ENCODE results near the gene CTPS2.
"Not testable (repeated sequence)": the region's sequence is repeated elsewhere in the genome, so short reads cannot be mapped to it uniquely, and the experiment has no call there.

The CTPS2 gene

DNA sequence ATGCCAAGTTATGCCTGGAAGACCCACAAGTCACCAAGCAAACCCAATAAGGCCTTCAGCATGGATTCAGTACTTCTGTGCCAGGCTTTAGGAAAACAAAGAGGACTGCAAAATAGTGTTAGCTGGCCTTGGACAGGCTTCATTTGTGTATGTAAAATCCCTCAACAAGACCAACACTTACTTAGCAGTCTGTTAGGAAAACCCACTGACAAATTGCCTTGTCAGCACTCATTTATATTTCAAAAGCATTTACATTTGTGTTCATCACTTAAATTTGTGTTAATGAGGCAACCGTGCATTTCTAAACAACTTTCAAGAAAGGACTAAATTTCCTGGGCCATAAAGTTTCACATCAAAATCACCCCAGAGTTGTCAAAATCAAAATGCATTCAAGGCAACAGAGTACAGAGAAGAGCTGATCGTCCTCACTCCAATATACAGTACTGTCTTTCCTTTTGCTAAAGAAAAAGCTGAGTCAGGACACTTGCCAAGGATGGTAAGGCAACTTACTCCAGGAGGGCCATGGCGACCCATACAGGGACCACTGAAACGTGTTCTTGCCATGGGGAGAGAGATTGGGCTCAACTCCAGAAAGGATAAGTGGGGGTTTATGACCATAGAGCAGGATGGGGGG lies 61.0 kb downstream of the CTPS2 start:
- DNase-seq = no peak

DNA sequence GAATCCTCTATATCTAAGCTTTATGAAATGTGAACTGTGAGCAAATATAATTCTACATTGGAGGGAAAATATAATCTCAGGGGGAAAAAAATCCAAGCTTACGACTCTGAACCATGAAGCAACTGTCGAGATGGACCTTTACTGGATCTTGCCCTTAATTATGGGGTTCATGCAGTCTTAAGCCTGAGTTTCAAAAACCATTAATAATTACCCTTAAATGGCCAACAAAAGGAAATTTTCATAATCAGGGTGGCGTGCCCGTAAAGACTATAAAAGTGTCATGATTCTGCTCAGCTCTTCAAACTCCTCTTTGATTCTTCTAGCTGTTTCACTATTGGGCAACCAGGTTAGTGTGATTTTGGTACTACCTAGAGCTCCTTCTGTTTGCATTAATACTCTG lies 62.6 kb downstream of the CTPS2 start, which contains the start of gene S100G:
Gene S100G (plus strand): TSS at position 301 of the 400 bp plus-strand sequence. CDS start 849 bp downstream, outside the sequence.
- DNase-seq = no peak

DNA sequence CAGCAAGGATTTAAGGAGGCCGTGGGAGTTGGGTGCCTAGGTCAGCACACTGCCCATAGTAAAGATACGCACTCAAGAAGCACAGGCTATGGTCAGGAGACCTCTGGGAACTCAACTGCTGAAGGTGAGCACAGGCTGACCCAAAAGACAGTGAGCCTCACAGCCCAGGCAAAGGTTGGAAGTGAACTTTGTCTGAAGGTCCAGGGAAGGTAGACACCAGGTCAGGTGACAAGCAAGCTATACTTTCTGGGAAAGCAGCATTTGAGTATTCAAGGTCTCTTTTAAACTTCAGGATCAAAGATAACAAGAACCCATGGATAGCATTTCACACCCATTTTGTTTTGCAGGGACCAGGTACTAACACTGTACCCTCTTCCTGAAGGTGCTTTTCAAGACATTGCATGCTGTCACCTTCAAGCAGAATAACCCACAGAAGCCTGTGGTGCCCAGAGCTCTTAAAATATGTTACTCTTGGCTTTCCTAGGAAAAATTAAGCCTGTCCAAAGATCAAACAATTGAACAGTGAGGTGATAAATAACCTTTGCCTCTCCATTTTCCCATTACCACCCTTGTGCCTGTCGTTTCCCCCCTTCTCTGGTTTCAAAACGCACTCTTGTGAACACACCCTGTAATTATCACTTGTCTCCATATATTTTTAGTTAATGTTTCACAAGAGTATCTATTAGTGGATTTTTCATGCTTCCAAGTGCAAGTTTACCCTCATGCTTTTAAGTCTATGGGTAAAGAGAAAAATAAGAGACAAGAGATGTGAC lies 65.9 kb downstream of the CTPS2 start:
- no peak for DNase-seq

DNA sequence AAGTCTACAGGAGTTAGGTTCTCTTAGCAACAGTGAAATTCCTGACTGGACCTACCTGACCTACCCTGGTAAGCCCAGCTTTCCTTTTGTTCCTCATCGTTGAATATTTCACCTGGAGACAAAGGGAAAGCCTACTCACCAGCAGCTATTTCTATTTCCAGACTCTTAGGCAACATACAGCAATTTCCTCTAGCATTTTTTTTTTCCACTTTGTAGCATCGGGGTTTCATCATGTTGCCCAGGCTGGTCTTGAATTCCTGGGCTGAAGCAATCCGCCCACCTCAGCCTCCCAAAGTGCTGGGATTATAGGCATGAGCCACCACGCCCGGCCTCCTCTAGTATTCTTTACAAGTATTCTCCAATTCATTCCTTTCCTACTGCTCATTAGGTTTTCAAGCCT lies 69.3 kb downstream of the CTPS2 start:
- DNase-seq = no peak

DNA sequence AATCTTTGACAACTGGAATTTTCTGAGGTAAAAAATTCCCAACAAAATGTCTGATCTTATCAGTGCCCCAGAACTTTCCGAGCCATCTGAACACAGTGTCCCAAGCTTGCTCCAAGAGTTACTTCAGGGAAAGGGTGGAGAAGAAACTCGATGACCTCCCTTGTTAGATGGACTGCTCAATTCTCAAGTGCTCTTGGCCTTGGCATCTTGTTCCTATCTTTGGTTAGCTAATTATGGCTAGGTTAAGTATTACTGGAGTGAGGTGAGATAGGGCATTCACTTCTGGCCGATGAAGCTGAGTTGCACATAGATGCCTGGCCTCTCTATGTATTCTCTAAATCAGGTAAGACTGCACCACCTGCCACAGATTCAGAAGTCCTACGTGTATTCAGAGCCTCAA lies 71.6 kb downstream of the CTPS2 start:
- no peak for DNase-seq

DNA sequence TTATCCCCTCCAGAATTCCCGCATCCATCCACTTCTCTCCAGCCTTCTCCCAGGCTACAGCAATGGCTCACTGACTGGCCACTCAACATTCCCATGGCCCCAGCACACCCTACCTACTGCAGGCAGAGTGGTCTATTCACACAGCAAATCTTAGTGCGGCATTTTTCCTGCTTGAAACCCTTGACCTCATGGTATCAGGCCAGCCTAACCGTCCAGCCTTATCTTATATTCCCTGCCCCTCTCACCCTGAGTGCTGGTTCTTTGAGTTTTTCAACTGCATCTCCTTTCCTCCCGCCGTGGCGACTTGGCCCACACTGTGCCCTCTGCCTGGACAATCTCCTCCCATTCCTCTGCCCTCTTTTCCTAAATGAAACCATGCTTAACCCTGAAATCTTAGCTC lies 72.5 kb downstream of the CTPS2 start:
- DNase-seq = no peak

DNA sequence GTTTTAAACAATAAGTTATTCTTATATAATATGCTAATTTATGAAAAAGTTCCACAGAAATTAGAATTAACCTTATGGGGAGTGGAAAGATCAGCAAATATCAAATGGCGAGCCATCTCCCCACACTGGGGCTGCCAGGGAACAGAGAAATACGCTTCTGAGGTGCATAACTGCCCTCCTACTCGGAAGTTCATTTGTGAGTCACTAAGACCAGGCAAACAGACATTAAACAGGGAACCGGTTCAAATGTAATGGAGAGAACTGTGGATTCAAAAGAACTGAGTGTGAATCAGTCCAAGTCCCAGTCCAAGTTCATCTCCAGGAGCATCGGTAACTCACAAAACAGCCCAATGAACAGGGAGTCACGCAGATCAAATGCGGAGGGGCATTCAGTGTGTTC lies 73.9 kb downstream of the CTPS2 start:
- DNase-seq = no peak

DNA sequence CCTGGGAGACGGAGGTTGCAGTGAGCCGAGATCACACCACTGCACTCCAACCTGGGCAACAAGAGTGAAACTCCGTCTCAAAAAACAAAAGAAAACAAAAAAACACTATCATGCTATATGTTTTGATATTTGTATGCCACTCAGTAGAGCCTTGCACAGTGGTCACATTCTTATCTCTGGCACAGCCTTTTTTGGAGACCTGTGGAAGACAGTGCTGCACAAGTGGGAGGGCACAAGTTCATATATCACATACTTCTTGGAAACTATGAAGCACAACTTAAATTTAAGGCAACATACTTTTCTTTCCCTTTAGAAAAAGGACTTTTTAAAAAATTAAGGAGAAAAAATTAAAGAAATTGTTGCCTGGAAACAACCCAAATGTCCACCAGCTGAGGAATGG lies 76.9 kb downstream of the CTPS2 start:
- no peak for DNase-seq

DNA sequence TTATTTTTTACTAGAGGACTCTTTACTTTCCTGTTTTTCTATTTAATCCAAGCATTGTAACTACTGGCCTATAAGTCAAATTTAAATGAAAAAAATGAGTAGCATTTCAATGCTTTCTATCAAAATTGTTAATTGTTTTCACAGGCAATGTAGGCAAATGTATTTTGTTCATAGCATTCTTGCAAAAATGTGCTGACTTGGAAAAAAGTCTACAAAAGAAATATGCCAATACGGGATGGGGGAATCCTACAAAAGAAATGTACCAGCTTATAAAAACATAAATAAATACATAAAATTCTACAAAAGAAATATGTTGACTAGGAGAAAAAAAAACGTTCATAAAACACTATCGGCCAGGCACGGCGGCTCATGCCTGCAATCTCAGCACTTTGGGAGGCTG lies 77.4 kb downstream of the CTPS2 start:
- no peak for DNase-seq

DNA sequence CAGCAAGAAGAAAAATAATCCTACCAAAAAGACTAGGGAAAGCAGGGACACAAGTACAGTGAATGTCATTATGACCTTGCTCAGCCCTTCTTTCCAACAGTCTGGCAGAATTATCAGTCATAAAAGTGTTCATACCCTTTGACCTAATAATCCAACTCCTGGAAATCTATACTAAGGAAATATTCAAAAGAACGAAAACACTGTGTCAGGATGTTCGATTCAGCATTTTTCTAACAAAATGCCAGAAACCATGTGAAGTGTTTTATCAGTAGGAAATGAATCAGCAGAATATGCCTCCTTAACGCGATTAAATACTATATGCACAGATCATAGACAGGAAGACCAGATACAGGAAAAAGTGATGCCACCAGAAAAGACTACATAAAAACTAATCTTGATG lies 78.7 kb downstream of the CTPS2 start:
- DNase-seq = no peak

DNA sequence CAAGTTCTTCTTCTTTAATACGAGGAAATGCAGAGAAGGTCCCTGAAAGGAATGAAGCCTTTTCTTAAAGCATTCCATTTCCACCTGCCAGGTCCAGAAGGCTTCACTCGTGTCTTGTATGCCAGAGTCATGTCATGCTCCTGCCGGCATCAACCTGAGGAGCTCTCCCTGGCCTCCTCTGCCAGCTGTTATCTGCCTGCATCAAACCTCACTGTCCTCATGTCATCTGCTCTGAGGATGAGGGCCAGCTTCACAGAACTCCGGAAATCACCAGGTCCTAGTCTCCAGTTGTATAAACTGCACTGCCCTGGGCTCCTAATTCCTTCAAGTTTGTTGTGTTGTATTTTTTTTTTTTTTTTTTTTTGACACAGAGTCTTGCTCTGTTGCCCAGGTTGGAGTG lies 82.6 kb downstream of the CTPS2 start:
- no peak for DNase-seq

DNA sequence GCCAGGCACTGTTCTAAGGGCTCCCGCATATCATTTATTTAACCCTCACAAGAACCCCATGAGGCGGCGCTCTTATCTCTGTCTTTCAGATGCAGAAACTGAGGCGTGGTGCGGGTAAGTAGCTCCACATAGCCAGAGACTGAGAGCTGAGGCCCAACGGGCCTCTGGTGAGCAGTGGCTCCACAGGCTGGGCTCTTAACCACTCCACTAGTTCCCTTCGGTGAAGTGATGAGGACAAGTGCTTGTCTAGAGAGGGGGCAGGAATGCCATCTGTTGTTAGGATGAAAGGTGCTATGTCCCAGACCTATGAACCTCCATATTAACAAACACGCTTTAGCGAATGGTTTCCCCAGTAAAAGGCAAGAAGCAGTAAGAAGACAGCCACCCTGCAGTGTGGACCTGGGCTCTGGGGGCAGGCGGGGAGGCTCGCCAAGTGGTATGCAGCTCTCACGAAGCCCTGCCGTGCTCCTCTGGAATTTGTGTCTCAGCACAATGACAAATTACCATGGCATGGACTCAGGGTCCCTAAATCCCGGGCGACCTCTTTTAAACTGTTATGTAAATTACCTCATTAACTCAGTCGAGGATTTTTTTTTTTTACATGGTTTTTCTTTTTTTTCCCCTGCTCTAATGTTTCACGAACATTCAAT lies 83.4 kb downstream of the CTPS2 start:
- DNase-seq = peak; percentile 23

DNA sequence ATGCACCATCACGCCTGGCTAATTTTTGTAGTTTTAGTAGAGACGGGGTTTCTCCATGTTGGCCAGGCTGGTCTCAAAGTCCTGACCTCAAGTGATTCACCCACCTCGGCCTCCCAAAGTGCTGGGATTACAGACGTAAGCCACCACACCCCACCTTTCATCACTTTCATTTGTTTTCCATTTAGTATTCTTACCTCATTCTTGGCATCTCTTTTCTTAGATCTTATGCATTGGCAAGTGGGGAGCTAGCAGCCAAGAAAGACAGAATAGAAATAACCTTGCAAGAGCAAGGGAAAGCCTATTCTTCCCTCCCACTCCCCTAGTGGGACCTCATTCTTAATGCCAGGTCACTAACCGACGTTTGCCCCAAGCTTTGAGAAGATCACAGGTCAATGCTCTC lies 84.0 kb downstream of the CTPS2 start:
- not testable (repeated sequence) for DNase-seq

DNA sequence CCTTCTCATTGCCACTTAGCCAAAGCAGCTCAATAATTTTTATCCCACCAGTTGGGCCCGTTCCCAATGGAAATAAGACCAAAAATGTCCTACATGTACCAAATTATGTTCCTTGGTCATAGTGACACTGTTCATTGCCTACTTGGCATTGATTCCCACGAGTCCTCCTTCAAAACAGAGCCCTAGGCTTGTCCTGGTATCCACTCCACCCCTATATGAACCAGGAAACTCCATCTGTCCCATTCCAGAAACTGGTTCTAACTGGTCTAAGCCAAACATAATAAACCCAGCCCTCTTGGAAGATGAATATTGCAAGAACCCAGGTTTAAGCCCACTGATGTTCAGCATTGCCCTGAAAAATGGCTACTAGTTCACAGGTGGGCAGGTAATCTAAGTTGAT lies 93.4 kb downstream of the CTPS2 start:
- DNase-seq = no peak

DNA sequence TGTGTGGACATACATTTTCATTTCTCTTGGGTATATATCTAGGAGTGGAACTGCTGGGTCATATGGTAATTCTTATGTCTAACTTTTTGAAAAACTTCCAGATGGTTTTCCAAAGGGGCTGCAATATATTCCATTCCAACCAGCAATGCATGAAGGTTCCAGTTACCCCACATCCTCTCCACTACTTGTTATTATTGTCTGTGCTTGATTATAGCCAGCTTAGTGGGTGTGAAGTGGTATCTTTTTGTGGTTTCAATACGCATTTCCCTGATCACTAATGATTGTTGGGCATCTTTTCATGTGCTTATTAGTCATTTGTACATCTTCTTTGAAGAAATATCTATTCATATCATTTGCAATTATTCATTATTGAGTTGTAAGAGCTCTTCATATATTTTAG lies 94.0 kb downstream of the CTPS2 start:
- DNase-seq = no peak

DNA sequence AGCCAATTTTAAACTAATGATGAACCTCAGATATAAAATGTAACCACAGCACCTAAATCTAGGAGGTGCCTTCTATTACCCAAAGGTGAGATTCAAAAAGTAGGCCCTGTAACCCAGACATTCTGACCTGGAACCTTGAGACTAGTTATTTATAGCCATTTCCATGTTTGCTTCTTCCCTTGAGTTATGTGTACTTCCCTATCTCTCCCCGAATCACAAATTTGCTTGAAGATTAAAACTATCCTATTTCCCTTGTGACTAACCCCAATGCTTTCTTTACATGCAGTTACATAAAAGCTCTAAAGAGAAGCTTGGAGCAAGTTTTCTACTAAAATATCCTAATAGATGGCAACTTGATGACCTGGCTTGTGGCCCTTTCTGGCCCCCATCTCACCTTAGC lies 95.1 kb downstream of the CTPS2 start:
- DNase-seq = no peak

DNA sequence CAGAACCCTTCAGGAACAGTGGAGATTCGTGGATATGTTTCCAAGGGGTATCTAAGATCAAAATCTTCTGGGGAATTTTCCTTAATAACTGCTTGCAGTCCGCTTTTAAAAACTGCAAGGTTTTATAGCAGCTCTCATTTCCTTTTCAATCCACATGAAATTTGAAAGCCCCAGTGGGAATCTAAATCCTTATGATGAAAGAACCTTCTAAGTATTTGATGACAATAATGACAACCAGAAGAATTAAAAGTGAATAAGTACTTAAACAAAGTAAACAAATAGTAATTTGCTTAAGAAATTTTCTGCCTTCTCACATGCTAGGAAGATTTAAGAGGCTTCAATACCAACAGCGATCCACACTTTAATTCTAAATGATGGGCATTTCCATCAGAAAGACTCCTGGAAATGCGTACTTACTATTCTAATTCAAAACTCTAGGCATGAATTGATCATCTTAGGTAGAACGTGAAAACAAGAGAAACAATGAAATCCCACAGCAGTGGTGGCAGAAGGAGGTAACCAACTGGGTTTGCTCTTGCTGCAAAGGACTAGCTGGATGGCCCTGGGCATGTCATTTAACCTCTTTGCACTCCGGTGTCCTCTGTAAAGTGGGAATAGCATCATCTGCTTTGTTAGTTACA lies 100.1 kb downstream of the CTPS2 start:
- DNase-seq = no peak

DNA sequence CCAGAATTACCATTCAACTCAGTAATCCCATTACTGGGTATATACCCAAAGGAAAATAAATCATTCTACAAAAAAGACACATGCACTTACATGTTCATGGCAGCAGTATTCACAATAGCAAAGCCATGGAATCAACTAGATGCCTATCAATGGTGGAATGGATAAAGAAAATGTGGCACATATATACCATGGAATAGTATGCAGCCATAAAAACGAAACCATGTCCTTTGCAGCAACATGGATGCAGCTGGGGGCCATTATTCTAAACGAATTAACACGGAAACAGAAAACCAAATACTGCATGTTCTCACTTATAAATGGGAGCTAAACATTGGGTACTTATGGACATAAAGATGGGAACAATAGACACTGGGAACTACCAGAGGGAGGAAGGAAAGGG lies 101.8 kb downstream of the CTPS2 start:
- not testable (repeated sequence) for DNase-seq

DNA sequence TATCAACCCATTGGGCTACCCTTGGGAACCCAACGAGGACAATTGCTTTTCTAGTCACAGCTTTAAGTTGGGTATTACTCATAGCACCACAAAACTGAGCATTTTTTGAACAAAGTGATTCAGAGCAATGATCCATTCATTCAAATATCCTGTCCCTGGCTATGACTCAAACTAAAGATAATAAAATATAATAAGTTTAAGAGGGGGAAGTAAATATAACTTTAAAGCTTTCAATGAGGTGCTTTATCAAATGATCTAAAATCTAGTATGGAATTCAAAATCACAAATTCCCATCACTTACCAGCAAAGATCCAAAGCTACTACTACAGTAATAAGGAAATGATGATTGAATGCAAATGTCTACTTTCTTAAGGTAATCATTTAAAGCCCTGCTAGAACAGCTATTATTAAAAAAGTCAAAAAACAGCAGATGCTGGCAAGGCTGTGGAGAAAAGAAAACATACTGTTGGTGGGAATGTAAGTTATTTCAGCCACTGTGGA lies 102.3 kb downstream of the CTPS2 start:
- no peak for DNase-seq

DNA sequence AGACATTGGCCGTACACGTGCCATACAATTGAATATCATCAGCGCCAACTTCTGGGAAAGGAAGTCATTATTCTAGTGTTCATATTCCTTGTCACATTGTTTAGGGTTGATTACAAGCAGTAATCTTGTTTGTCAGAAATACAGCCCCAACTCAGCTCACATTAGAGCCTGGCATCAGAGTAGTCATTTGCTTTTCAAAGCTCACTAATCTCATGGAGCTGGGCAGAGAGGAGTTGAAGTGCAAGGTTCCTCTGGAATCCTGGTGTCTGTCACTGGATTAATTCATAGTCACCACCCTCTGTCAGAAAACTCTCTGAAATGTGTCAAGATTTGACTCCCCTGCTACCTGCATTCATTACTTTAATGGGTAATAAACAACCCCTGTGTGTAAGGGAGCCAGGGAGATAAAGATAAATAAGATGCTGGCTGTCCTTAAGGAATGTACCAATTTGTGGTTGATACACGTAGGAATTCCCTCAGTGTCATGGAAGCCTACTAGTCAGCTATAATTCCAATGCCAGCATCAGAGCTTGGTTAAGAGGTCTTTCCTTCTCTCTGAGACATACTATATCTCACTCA lies 106.2 kb downstream of the CTPS2 start:
- no peak for DNase-seq

DNA sequence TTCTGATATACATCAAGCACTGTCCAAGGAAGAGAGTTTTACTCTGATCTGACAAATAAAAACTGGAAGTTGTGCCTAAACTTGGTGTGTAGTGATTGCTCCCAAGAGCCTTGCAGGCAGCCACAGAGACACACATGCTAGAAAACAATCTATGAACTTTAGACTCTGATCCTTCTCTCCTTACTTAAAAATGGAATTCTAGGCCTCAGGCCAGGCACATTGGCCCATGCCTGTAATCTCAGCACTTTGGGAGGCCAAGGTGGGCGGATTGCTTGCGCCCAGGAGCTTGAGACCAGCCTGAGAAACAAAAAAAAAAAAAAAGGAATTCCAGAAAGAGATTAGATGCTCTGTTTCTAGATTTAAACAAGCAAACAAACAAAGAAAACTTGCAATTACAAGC lies 108.1 kb downstream of the CTPS2 start:
- DNase-seq = no peak

DNA sequence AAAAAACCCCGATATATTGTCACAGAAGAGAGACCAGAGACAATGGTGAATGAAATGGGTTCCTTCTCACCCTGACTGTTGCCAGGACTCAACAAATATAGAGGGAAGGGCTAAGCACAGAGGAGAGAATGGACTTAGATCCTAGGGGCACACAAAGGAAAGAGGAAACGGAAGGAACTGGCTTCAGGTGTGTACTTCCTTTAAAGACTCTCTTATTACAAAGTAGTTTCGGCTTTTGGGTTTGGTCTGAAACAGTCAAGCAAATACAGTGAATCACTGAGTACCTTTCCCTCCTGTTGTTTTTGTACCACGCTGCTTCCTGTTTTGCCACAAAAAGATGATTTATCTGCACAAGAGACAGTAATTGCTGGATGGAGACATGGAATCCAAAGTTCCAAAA lies 108.6 kb downstream of the CTPS2 start:
- DNase-seq = no peak

DNA sequence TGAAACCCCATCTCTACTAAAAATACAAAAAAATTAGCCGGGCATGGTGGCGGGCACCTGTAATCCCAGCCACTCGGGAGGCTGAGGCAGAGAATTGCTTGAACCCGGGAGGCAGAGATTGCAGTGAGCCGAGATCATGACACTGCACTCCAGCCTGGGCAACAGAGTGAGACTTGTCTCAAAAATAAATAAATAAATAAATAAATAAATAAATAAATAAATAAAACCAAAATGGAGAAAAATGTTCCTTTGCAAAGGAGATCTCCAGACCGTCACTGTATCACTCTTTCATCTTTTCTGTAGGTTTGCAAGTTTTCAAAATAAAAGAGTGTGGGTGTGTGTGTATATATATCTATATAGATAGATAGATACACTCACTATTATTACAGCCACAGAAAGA lies 109.2 kb downstream of the CTPS2 start:
- DNase-seq = not testable (repeated sequence)

Measured in retina (tissue), 1 donor.